Measurements from ENCODE around the gene RANGAP1.
"Not testable (repeated sequence)": the region's sequence is repeated elsewhere in the genome, so short reads cannot be mapped to it uniquely, and the experiment has no call there.

The RANGAP1 gene

GRCh38 chr22:41300661-41301060 lies 14.7 kb upstream of the RANGAP1 start:
- no peak for DNase-seq

DNA sequence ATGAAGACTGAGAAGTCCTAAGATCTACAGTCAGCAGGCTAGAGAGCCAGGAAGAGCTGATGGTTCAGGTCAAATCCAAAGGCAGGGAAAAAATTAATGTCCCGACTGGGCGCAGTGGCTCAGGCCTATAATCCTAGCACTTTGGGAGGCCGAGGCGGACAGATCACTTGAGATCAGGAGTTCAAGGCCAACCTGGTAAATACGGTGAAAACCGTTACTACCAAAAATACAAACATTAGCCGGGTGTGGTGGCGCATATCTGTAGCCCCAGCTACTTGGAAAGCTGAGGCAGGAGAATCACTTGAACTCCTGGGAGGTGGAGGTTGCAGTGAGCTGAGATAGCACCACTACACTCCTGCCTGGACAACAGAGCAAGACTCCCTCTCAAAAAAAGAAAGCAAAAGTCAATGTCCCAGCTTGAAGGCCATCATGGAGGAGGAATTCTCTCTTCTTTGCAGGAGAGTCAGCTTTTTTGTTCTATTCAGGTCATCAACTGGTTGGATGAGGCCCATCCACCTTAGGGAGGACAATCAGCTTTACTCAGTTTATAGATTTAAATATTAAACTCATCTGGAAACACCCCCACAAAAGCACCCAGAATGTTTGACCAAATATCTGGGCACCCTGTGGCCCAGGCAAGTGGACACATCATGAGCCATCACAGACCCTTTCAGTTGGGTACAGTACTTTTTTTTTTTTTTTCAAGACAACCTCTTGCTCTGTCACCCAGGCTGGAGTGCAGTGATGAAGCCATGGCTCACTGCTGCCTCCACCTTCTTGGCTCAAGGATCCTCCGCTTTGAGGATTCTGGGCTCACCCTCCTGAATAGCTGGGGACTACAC lies 11.1 kb upstream of the RANGAP1 start:
- DNase-seq = no peak

DNA sequence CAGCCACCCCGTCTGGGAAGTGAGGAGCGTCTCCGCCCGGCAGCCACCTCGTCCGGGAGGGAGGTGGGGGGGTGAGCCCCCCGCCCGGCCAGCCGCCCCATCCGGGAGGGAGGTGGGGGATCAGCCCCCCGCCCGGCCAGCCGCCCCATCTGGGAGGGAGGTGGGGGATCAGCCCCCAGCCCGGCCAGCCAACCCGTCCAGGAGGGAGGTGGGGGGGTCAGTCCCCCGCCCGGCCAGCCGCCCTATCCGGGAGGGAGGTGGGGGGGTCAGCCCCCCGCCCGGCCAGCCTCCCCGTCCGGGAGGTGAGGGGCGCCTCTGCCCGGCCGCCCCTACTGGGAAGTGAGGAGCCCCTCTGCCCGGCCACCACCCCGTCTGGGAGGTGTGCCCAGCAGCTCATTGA lies 8.8 kb upstream of the RANGAP1 start:
- DNase-seq = not testable (repeated sequence)

DNA sequence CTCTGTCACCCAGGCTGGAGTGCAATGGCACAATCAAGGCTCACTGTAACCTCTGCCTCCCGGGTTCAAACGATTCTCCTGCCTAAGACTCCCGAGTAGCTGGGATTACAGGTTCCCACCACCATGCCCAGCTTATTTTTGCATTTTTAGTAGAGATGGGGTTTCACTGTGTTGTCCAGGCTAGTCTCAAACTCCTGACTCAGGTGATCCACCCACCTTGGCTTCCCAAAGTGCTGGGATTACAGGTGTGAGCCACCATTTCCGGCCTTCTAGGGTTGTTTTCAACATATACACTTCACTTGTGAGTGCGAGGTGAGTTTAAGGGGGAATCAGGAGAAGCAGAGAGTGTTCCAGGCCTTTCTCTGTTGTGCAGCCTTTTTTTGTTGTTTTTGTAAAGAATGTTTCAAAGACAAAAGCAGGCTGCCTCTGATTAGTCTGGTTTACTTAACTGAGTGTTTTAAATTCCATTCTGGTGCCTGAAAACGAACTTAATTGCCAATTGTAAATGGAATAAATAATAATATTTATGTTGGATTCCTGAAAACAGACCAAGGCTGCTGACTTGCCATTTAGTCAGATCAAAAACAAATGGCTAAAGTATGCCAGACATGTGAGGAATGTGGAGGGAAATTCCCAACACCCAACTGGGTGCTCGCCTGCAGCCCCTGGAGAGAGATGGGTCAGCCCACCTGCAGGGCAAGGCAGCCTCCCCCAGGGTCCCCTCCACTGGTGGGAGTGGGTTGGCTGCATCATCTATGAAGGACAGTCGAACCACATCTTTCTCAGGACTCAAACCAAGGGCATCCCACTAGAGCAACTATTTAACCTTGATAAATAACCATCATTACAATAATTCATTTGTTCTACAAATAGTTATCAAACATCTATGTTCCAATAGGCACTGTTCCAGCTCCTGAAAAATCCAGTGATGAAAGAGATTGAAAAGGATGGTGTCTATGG lies 4.6 kb upstream of the RANGAP1 start:
- no peak for DNase-seq

GRCh38 chr22:41289671-41290070 lies 3.7 kb upstream of the RANGAP1 start:
- DNase-seq = no peak

- no peak for DNase-seq
These were observed 2.4 kb upstream of the RANGAP1 start for GRCh38 chr22:41288245-41288946.

DNA sequence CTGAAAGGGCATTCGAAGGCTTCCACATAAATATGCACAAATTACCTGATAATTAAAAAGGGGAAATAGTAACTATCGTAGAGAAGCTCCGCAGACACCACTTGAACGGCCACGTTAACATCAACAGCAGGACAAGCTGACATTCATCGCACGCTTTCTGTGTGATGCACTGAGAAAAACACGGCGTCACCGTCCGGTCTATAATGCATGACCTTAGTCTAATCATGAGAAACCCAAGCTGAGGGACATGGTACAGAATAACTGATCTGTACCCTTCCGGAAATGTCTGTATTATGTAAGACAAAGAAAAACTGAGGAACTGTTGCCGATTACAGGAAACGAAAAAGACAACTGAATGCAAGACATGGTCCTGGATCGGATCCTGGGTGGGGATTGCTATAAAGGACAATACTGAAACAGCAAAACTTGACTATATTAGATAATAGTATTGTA lies 678 bp upstream of the RANGAP1 start:
- DNase-seq = peak; percentile 84

GRCh38 chr22:41285441-41285819 lies 557 bp downstream of the RANGAP1 start:
- DNase-seq = peak; percentile 86

DNA sequence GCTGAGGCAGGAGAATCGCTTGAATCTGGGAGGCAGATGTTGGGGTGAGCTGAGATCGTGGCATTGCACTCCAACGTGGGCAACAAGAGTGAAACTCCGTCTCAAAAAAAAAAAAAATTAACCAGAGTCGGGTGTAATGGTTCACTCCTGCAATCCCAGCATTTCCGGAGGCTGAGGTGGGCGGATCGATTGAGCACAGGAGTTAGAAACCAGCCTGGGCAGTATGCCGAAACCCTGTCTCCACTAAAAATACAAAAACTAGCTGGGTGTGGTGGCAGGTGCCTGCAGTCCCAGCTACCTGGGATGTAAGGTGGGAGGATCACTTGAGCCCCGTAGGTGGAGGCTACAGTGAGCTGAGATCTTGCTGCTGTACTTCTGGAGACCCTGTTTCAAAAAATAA lies 1.5 kb downstream of the RANGAP1 start:
- no peak for DNase-seq

- no peak for DNase-seq
These were observed 5.1 kb downstream of the RANGAP1 start for GRCh38 chr22:41280854-41281253.

DNA sequence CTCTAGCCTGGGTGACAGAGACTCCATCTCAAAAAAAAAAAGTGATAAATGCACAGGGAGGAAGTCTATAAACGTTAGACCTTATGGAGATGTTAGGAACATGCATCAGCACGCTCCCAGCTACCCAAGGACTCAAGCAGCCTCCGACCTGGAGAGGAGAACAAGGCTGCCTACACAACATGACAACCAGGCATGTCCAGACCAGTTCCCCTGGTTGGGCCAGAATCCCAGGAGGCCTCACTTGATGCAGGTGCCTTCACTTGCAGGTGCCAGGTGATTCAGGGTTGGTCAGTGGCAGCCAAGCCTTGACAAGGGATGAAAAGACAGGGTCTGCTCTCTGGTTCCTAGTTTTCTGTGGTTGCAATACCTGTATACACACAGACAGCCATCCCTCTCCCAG lies 5.9 kb downstream of the RANGAP1 start:
- no peak for DNase-seq

- no peak for DNase-seq
These were observed 11.1 kb downstream of the RANGAP1 start for GRCh38 chr22:41274856-41275255.

DNA sequence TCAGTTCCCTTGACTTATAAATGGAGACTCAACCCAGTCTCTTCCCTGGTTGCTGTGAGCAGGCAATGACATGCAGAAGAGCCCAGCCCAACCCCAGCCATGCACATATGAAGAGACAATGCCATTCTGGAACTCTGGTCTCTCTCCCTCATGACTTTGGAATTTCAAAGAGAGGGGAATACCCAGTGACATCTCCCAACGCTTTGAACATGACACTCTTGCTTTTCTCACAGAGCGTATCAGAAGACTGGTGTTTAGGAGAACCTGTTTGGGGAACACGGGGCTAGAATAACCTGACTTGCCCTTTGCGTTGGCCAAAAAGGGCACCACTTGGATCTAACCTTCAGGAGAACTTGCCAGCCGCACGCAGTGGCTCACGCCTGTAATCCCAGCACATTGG lies 12.9 kb downstream of the RANGAP1 start:
- no peak for DNase-seq

GRCh38 chr22:41271787-41272186 lies 14.2 kb downstream of the RANGAP1 start:
- no peak for DNase-seq

GRCh38 chr22:41267958-41268357 lies 18.0 kb downstream of the RANGAP1 start:
- no peak for DNase-seq

DNA sequence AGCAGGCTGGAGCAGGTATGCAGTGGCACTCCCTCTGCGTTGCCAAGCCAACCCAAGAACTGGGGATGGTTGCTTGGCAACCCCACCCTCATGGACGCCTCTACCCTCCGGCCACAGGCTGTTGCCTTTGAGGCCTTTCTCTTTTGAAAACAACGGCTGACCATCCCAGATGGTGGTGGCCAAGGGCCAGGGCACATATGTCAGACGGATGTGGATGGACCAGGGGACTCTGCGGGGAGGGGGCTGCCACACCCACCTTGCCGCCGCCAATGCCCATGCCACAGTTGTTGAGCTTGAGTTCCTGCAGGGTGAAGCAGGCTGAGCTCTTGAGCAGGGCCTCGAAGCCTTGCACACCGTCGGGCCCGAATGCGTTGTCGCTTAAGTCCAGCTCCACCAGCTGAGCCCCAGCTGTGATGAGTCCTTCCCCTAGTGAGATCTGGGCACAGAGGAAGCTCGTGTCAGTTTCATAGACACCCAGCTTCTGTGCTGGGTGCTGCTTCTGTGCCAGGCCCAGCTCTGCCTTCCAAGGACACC lies 21.5 kb downstream of the RANGAP1 start:
- no peak for DNase-seq

- DNase-seq = no peak
These were observed 22.3 kb downstream of the RANGAP1 start for GRCh38 chr22:41263704-41264103.

DNA sequence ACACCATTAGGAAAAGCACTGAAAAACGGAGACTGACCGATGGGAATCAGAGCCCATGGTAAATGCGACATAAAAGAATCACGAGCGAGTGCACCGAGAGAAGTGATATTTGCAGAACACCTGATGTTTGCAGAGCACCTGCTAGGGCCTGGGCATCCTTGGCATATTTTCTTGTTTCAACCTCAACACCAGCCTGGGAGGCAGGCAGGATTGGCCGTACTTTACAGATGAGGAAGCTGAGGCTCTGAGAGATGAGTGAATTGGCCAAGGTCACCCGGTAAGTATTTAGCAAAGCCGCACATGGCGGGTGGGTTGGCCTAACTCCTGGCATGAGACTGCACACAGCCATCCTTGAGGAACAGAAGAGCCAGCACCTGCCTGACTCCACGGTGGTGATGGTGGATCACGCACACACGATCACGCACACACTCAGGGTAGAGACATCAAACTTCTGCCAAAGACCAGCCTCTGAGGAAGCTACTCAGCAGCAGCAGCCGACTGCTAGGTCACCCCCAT lies 23.7 kb downstream of the RANGAP1 start:
- no peak for DNase-seq

GRCh38 chr22:41261541-41262249 lies 24.3 kb downstream of the RANGAP1 start:
- DNase-seq = no peak

DNA sequence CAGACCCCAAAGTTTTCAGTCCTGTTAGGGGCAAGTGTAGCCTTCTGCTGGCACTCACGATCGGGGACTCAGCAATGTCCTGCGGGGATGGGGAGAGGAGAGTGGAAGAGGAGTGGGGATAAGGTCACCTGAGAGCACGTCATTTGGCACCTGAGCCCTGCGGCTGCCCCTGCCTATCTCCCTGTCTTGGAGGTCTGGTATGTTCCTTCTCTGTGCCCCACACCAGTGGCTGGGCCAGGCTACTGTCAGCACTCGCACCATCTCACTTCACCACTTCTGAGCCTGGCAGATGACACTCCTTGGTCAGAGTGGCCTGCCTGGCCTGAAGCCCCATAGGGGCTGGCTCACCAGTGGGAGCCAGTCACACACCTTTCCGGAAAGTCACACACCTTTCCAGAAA lies 25.1 kb downstream of the RANGAP1 start:
- DNase-seq = no peak

DNA sequence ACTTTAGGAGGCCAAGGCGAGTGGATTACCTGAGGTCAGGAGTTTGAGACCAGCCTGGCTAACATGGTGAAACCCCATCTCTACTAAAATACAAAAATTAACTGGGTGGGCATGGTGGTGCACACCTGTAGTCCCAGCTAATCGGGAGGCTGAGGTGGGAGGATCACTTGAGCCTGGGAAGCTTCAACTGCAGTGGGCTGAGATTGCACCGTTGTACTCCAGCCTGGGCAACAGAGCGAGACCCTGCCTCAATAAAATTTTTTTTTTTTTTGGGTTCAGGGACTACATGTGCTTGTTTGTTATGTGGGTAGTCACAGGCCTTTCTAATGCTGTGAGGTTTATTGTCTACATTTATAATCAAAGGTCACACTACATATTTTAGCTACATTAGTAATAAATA lies 26.2 kb downstream of the RANGAP1 start:
- not testable (repeated sequence) for DNase-seq

- DNase-seq = no peak
These were observed 28.3 kb downstream of the RANGAP1 start for GRCh38 chr22:41257696-41258095.
